ENCODE measurements around the gene SLC34A1. TPM values are rescaled to one million over a fixed set of nuclear protein-coding genes. Genes with fewer than 3 reads are reported as not detected.

The SLC34A1 gene
- total RNA-seq, 1 donor from 2014 or later, result not detected

- Mint-ChIP-seq H3K4me1 (ENCODE audit: low read depth, unreplicated experiment) (peaks cover 10% of the 10 kb centered on the region), H3K27me3 (ENCODE audit: unreplicated experiment) (peaks cover 10% of the 10 kb centered on the region), H3K27ac (ENCODE audit: unreplicated experiment) (no peak overlapping the region), H3K36me3 (ENCODE audit: unreplicated experiment) (no peaks in the 10 kb centered on the region), H3K9me3 (ENCODE audit: unreplicated experiment) (peaks cover 6% of the 10 kb centered on the region), H3K4me3 (ENCODE audit: unreplicated experiment) (peak overlapping the region; percentile 30)
- no peak for TF ChIP-seq CTCF (IDR thresholded peaks at IDR 0.05; ENCODE audit: partially characterized antibody, unreplicated experiment)
- DNase-seq, result no peak
Observed at GRCh38 chr5:177428574-177429217, 44.5 kb downstream of the SLC34A1 start.

- TF ChIP-seq CTCF (IDR thresholded peaks at IDR 0.05; ENCODE audit: partially characterized antibody, unreplicated experiment), result no peak
- peak overlapping the region; percentile 11 for H3K4me3 Mint-ChIP-seq (ENCODE audit: unreplicated experiment)
- H3K27ac Mint-ChIP-seq (ENCODE audit: unreplicated experiment), result no peak overlapping the region
- H3K27me3 Mint-ChIP-seq (ENCODE audit: unreplicated experiment), result peaks cover 10% of the 10 kb centered on the region
- H3K9me3 Mint-ChIP-seq (ENCODE audit: unreplicated experiment), result peaks cover 6% of the 10 kb centered on the region
- no peak for DNase-seq
- peaks cover 10% of the 10 kb centered on the region for H3K4me1 Mint-ChIP-seq (ENCODE audit: low read depth, unreplicated experiment)
- no peaks in the 10 kb centered on the region for H3K36me3 Mint-ChIP-seq (ENCODE audit: unreplicated experiment)
Observed at GRCh38 chr5:177429248-177430040, 45.2 kb downstream of the SLC34A1 start.

- Mint-ChIP-seq H3K27me3 (ENCODE audit: unreplicated experiment) (peaks cover 10% of the 10 kb centered on the region), H3K27ac (ENCODE audit: unreplicated experiment) (peak overlapping the region; percentile 14)
Observed at GRCh38 chr5:177430140-177430951, 46.1 kb downstream of the SLC34A1 start.

GRCh38 chr5:177430972-177431316 lies 46.7 kb downstream of the SLC34A1 start:
- H3K27me3 Mint-ChIP-seq (ENCODE audit: unreplicated experiment), result peaks cover 10% of the 10 kb centered on the region
- H3K27ac Mint-ChIP-seq (ENCODE audit: unreplicated experiment), result no peak overlapping the region
- peaks cover 5% of the 10 kb centered on the region for H3K9me3 Mint-ChIP-seq (ENCODE audit: unreplicated experiment)
- no peak for TF ChIP-seq CTCF (IDR thresholded peaks at IDR 0.05; ENCODE audit: partially characterized antibody, unreplicated experiment)
- no peak for DNase-seq
- no peaks in the 10 kb centered on the region for H3K36me3 Mint-ChIP-seq (ENCODE audit: unreplicated experiment)
- peaks cover 5% of the 10 kb centered on the region for H3K4me1 Mint-ChIP-seq (ENCODE audit: low read depth, unreplicated experiment)
- no peak overlapping the region for H3K4me3 Mint-ChIP-seq (ENCODE audit: unreplicated experiment)

More at GRCh38 chr5:177430140-177430951, 46.1 kb downstream of the SLC34A1 start:
- Mint-ChIP-seq H3K36me3 (ENCODE audit: unreplicated experiment) (no peaks in the 10 kb centered on the region), H3K4me1 (ENCODE audit: low read depth, unreplicated experiment) (peaks cover 7% of the 10 kb centered on the region), H3K9me3 (ENCODE audit: unreplicated experiment) (peaks cover 5% of the 10 kb centered on the region), H3K4me3 (ENCODE audit: unreplicated experiment) (peak overlapping the region; percentile 11)
- DNase-seq, result no peak
- no peak for TF ChIP-seq CTCF (IDR thresholded peaks at IDR 0.05; ENCODE audit: partially characterized antibody, unreplicated experiment)
